Effector CD8-positive, alpha-beta T cell (primary cell): Measurements from ENCODE around the gene KCNIP1.

Source experiments
- DNase-seq: peaks from one replicate; lab custom pipeline; 2025; lab: John Stamatoyannopoulos, UW

The KCNIP1 gene

GRCh38 chr5:170483701-170484458 lies 19.9 kb upstream of the KCNIP1 start:
- no peak for DNase-seq

GRCh38 chr5:170484459-170484831 lies 19.4 kb upstream of the KCNIP1 start:
- DNase-seq, result no peak

GRCh38 chr5:170484847-170485615 lies 18.8 kb upstream of the KCNIP1 start:
- DNase-seq, result no peak

- DNase-seq, result no peak
These were observed 18.3 kb upstream of the KCNIP1 start for GRCh38 chr5:170485616-170485911.

- DNase-seq, result no peak
These were observed 17.4 kb upstream of the KCNIP1 start for GRCh38 chr5:170486371-170486770.

- no peak for DNase-seq
These were observed 15.2 kb upstream of the KCNIP1 start for GRCh38 chr5:170488570-170488969.

GRCh38 chr5:170489199-170489598 lies 14.6 kb upstream of the KCNIP1 start:
- no peak for DNase-seq

GRCh38 chr5:170490381-170490780 lies 13.4 kb upstream of the KCNIP1 start:
- DNase-seq, result no peak

GRCh38 chr5:170491479-170491878 lies 12.3 kb upstream of the KCNIP1 start:
- no peak for DNase-seq

- no peak for DNase-seq
These were observed 10.6 kb upstream of the KCNIP1 start for GRCh38 chr5:170493028-170493820.

GRCh38 chr5:170494041-170494440 lies 9.8 kb upstream of the KCNIP1 start:
- no peak for DNase-seq

GRCh38 chr5:170495825-170496661 lies 7.8 kb upstream of the KCNIP1 start:
- no peak for DNase-seq

- DNase-seq, result no peak
These were observed 7.2 kb upstream of the KCNIP1 start for GRCh38 chr5:170496662-170497028.

- DNase-seq, result no peak
These were observed 6.3 kb upstream of the KCNIP1 start for GRCh38 chr5:170497311-170498038.

GRCh38 chr5:170498811-170499351 lies 4.9 kb upstream of the KCNIP1 start:
- DNase-seq, result no peak

- DNase-seq, result no peak
These were observed 4.2 kb upstream of the KCNIP1 start for GRCh38 chr5:170499621-170500020.

- no peak for DNase-seq
These were observed 2.5 kb upstream of the KCNIP1 start for GRCh38 chr5:170501361-170501760.

GRCh38 chr5:170501931-170502330 lies 1.9 kb upstream of the KCNIP1 start:
- no peak for DNase-seq

GRCh38 chr5:170504616-170505266 lies 921 bp downstream of the KCNIP1 start:
- no peak for DNase-seq

- no peak for DNase-seq
These were observed 4.2 kb downstream of the KCNIP1 start for GRCh38 chr5:170508036-170508435.
